ENCODE data around the gene RPRD1B. TPM values are rescaled to one million over a fixed set of nuclear protein-coding genes. Genes with fewer than 3 reads are reported as not detected.

The RPRD1B gene
- total and polyA plus RNA-seq, 2 of the 13 experiments (the other 11 are each of a cell fraction or from before 2014, with no cell fraction given) = 31.1 to 41.5 TPM

GRCh38 chr20:38075161-38075998 is 41.8 kb downstream of the RPRD1B start:
- peak overlapping the region; percentile 37 for H3K27ac ChIP-seq (ENCODE audit: extremely low read length, insufficient read depth, low read length)
- H3K79me2 ChIP-seq (ENCODE audit: insufficient read depth, low read length) = peaks cover 35% of the 10 kb centered on the region
- ATAC-seq (peak; percentile 57), FAIRE-seq (no peak), DNase-seq (ENCODE audit: low spot score) (peak; percentile 71)
- H3K4me2 ChIP-seq (ENCODE audit: low read depth, low read length) = peak overlapping the region; percentile 38
- intact Hi-C loops (cut with micrococcal nuclease; ENCODE audit: unreplicated experiment) (loop anchor here (5.0 kb wide), 1 partner anchor 332 kb away; no protein-coding TSS in a partner anchor), in situ Hi-C loops (cut with HindIII; ENCODE audit: extremely low pct_ligation_motif_present, low pct_unique_long_range_greater_than_20kb) (no loop called here)
- H3K36me3 ChIP-seq (replicated peaks in 1 of 2; ENCODE audit: control insufficient read depth in 1 of 2, insufficient read depth in 2 of 2, low read length in 2 of 2) = peaks cover 25 to 51% of the 10 kb centered on the region in 2 experiments
- no peak overlapping the region for H3K4me3 ChIP-seq (replicated peaks in 1 of 3; ENCODE audit: insufficient read depth in 1 of 3, low read depth in 2 of 3, low read length in 3 of 3)
- H2AFZ ChIP-seq (ENCODE audit: low read length) = no peak overlapping the region
- no peaks in the 10 kb centered on the region for H3K27me3 ChIP-seq (ENCODE audit: control insufficient read depth in 1 of 2, insufficient read depth in 2 of 2, low read length in 2 of 2)
- no peaks in the 10 kb centered on the region for H3K9me3 ChIP-seq (ENCODE audit: low read length)
- WGBS (ENCODE audit: low lambda C conversion rate) = 93% methylated on average over 3 of the region's 3 CpGs
- H3K4me1 ChIP-seq (ENCODE audit: insufficient read depth, low read length) = peaks cover 37% of the 10 kb centered on the region
- no peak overlapping the region for H3K9ac ChIP-seq (ENCODE audit: insufficient read depth, low read depth, low read length)
- no TSS peak for BruUV-seq (replicated peaks)
- CTCF ChIA-PET (ENCODE audit: low intra/inter-chr PET ratio, low total read pairs) = interaction anchor here (5.0 to 6.8 kb wide), 2 partner anchors 91 to 147 kb away, joined by 54 to 76 read pairs; partner anchors contain the start of gene TGM2
- H4K20me1 ChIP-seq (ENCODE audit: insufficient read depth, low read length) = peaks cover 6% of the 10 kb centered on the region; the same call in 1 of the 2 replicates
- POLR2A ChIA-PET = interaction anchor here (0.7 to 3.3 kb wide), 6 partner anchors 9 to 91 kb away, joined by 3 to 20 read pairs (median 4); no protein-coding TSS in a partner anchor
- TF ChIP-seq FOXK2 (IDR thresholded peaks at IDR 0.05) = peak; percentile 51; the same call in 1 of the 2 replicates
- no peak for TF ChIP-seq RFXANK (CRISPR knock-in tag; IDR thresholded peaks at IDR 0.05)
- TF ChIP-seq, protein P1, sequence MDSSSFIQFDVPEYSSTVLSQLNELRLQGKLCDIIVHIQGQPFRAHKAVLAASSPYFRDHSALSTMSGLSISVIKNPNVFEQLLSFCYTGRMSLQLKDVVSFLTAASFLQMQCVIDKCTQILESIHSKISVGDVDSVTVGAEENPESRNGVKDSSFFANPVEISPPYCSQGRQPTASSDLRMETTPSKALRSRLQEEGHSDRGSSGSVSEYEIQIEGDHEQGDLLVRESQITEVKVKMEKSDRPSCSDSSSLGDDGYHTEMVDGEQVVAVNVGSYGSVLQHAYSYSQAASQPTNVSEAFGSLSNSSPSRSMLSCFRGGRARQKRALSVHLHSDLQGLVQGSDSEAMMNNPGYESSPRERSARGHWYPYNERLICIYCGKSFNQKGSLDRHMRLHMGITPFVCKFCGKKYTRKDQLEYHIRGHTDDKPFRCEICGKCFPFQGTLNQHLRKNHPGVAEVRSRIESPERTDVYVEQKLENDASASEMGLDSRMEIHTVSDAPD (CRISPR knock-in tag; IDR thresholded peaks at IDR 0.05) = 0 out of 2 replicates have a peak, but pooled peaks have one; percentile 25
- no peak for TF ChIP-seq SCMH1 (CRISPR knock-in tag; IDR thresholded peaks at IDR 0.05; ENCODE audit: borderline replicate concordance)
- no peak for TF ChIP-seq GPN1 (CRISPR knock-in tag; IDR thresholded peaks at IDR 0.05; ENCODE audit: borderline replicate concordance)
- TF ChIP-seq HHEX (CRISPR knock-in tag; IDR thresholded peaks at IDR 0.05) = 0 out of 2 replicates have a peak, but pooled peaks have one; percentile 26
- peak; percentile 49; the same call in 1 of the 2 replicates for TF ChIP-seq CEBPG (CRISPR knock-in tag; IDR thresholded peaks at IDR 0.05)
- peak; percentile 56; the same call in 1 of the 2 replicates for TF ChIP-seq ZFP36L1 (CRISPR knock-in tag; IDR thresholded peaks at IDR 0.05)
- peak; percentile 57; the same call in 1 of the 2 replicates for TF ChIP-seq NR2F6 (IDR thresholded peaks at IDR 0.05)
- TF ChIP-seq NR2F6 (CRISPR knock-in tag; IDR thresholded peaks at IDR 0.05) = peak; percentile 46; the same call in 1 of the 2 replicates
- TF ChIP-seq, protein P2, sequence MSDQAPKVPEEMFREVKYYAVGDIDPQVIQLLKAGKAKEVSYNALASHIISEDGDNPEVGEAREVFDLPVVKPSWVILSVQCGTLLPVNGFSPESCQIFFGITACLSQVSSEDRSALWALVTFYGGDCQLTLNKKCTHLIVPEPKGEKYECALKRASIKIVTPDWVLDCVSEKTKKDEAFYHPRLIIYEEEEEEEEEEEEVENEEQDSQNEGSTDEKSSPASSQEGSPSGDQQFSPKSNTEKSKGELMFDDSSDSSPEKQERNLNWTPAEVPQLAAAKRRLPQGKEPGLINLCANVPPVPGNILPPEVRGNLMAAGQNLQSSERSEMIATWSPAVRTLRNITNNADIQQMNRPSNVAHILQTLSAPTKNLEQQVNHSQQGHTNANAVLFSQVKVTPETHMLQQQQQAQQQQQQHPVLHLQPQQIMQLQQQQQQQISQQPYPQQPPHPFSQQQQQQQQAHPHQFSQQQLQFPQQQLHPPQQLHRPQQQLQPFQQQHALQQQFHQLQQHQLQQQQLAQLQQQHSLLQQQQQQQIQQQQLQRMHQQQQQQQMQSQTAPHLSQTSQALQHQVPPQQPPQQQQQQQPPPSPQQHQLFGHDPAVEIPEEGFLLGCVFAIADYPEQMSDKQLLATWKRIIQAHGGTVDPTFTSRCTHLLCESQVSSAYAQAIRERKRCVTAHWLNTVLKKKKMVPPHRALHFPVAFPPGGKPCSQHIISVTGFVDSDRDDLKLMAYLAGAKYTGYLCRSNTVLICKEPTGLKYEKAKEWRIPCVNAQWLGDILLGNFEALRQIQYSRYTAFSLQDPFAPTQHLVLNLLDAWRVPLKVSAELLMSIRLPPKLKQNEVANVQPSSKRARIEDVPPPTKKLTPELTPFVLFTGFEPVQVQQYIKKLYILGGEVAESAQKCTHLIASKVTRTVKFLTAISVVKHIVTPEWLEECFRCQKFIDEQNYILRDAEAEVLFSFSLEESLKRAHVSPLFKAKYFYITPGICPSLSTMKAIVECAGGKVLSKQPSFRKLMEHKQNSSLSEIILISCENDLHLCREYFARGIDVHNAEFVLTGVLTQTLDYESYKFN (CRISPR knock-in tag; conservative IDR thresholded peaks at IDR 0.05) = peak; percentile 78
- TF ChIP-seq SOX13 (IDR thresholded peaks at IDR 0.05) = no peak
- TF ChIP-seq SOX13 (CRISPR knock-in tag; conservative IDR thresholded peaks at IDR 0.05 in 1 of 2, IDR thresholded peaks at IDR 0.05 in 1 of 2) = peak in 1 of 2 experiments; percentile 55; a peak in 1 of 4 replicates
- 0 out of 2 replicates have a peak, but pooled peaks have one; percentile 4 for TF ChIP-seq KAT8 (CRISPR knock-in tag; IDR thresholded peaks at IDR 0.05)
- TF ChIP-seq NR2F2 (IDR thresholded peaks at IDR 0.05; ENCODE audit: borderline replicate concordance, low read depth) = peak; percentile 23; the same call in 1 of the 2 replicates
- TF ChIP-seq ZKSCAN1 (IDR thresholded peaks at IDR 0.05; ENCODE audit: low read length) = peak; percentile 93
- TF ChIP-seq ATAD3A (CRISPR knock-in tag; IDR thresholded peaks at IDR 0.05) = no peak
- TF ChIP-seq ZNF619 (CRISPR knock-in tag; IDR thresholded peaks at IDR 0.05) = no peak
- peak; percentile 47; the same call in 1 of the 2 replicates for TF ChIP-seq HNF4G (IDR thresholded peaks at IDR 0.05; ENCODE audit: borderline replicate concordance, low read depth, low read length)
- no peak for TF ChIP-seq HNF4G (CRISPR knock-in tag; IDR thresholded peaks at IDR 0.05; ENCODE audit: borderline replicate concordance, low read depth)
